ENCODE data around the gene UBE2K.
"Not testable (repeated sequence)": the region's sequence is repeated elsewhere in the genome, so short reads cannot be mapped to it uniquely, and the experiment has no call there.

UBE2K gene

DNA sequence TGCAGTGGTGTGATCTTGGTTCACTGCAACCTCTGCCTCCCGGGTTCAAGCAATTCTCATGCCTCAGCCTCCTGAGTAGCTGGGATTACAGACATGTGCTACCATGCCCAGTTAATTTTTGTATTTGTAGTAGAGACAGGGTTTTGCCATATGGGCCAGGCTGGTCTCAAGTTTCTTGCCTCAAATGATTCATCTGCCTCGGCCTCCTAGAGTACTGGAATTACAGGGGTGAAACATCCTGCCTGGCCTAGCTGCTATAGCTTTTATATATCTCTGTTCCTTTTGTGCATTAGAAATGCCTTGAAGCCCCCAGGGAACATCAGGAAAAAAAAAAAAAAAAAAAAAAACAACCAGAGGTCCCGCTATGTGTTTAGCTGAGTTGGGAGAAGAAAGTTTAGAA, 34.8 kb downstream of the UBE2K start:
- no peak for DNase-seq

DNA sequence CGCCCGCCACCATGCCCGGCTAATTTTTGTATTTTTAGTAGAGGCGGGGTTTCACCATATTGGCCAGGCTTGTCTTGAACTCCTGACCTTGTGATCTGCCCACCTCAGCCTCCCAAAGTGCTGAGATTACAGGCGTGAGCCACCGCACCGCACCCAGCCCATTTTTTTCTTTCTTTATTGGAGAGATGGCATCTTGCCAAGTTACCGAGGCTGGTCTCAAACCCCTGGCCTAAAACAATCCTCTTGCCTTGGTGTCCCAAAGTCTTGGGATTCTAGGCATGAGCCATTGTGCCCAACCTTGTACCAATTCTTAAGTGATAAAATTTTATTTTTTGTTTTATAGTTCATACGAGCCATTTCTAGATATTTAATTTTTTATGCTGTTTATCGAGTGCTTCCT, 41.7 kb downstream of the UBE2K start:
- not testable (repeated sequence) for DNase-seq

DNA sequence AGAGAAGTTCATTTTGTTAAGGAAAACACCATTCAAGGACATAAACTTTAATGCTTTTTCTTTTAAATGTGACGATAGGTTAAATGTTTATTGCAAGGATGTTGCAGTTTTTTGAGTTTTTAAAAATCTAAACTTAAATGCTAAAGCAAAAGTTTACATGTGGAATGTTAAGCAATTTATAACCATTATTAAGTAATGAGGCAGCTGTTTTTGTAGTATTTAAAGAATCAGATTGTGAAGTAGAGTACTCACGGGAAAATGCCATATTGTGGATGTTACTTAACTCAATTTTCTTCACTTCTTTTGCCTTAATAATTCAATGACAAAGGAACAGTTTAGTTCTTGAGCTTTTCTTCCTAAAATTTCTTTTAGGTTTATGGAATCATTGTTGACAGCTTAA, 43.5 kb downstream of the UBE2K start:
- DNase-seq = no peak

DNA sequence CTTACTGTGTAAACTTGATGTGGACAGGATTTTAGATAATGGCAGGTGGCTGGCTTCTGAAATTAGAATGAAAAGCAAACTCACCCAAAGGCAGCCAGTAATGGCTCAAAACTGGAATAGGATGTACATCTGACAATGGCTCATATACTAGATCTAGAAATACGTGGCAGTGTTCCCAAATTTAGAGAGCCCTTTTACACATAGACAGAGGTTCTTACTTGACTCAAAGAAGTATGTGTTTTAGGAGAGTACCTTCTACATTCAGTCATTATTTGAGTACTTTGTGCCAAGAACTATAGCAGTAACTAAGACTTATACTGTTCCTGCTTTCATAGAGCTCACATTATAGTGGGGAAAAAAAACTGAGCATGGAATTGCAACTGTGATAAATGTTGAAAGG, 48.0 kb downstream of the UBE2K start:
- DNase-seq = no peak

DNA sequence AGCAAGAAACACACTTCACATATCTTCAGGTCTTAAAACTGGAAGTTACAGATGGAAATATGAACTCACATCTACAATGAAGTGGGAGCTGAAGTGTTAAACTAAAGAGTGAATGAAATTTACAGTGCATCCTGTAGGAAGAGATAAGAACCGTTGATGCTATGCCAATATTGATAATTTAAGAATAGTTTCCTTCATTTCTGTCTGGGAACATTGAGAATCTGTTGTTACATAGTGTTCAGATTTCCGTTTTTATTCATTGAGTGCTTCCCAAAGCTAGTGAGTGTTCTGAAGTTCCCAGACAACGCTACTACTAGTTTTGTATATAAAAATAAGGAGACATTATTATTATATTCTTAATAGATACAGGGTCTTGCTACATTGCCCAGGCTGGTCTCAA, 52.3 kb downstream of the UBE2K start:
- no peak for DNase-seq

DNA sequence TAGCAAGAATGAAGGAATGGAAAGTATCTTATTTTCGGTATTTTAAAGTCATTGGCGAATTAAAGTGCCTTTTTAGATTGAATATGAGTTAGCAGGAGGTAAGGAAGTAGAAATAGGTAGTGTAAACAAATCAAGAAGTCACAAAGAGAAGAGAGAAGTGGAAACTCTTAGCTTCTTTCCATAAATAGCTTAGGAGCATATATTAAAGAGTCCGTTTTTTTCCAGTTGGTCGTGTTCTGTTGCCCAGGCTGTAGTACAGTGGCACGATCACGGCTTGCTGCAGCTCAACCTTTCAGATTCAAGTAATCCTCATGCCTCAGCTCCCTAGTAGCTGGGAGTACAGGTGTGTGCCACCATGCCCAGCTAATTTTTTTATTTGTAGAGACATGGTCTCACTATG, 56.4 kb downstream of the UBE2K start:
- DNase-seq = no peak

DNA sequence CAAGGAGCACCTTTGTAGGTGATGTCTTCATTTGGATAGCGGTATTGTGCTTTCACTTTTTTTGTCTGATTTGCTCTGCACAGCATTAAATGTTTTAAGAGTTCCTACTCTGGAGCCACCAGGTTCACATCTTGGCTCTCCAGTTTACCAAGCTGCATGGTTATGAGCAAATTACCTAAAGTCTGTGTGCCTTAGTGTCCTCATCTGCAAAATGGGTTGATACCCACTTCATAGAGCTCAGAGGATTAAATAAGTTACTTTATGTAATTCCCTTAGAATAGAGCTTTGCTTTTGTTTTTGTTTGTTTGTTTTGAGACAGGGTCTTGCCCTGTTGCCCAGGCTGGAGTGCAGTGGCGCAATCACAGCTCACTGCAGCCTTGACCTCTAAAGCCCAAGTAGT, 58.2 kb downstream of the UBE2K start:
- no peak for DNase-seq

DNA sequence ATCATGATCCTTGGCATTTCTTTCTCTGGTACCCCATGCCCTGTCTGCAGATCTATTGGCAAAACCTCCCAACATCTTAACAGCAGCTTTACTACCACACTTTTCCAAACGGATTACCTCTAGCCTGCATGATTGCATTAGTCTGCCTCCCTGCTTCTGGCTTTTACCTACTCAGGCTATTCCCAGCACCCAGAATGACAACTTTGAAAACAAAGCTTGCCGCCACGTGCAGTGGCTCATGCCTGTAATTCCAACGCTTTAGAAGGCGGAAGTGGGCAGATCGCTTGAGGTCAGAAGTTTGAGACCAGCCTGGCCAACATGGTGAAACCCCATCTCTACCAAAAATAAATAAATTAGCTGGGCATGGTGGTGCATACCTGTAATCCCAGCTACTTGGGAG, 60.2 kb downstream of the UBE2K start:
- DNase-seq = no peak

DNA sequence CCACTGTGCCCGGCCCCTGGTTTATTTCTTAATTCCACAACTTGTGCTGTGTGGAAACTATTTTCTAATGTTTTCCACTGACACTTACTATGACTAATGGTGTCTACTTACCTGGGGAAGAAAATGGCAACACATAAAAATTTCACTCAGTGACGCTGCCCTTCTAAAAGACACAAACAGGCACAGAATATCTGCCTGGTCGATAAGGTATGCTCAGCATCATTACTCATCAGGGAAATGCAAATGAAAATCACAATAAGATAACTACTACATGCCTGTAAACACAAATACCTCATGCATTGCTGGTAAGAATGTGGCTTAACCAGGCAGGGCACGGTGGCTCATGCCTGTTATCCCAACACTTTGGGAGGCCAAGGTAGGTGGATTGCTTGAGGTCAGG, 61.6 kb downstream of the UBE2K start:
- DNase-seq = no peak

DNA sequence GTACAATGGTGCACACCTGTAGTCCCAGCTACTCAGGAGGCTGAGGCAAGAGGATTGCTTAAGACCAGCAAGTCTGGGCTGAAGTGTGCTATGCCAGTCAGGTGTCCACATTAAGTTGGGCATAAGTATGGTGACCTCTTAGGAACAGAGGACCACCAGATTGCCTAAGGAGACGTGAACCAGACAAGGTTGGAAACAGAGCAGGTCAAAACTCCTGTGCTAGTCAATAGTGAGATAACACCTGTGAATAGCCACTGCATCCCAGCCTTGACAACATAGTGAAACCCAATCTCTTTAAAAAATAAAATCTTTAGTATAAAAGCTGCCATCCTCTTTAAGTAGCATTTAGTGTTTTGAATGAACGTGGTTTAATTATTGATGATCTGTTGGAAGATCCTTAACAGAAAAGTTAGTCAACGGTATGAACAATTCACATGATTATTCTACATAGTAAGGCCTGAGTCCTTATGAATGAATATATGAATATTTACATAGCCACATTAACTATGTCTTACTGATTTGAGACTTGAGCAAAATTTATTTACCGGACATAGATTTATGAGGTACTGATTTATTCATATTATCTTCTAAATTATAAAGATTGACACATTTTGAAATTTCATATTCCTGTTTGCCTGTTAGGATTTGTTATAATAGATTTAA, 63.2 kb downstream of the UBE2K start:
- no peak for DNase-seq

DNA sequence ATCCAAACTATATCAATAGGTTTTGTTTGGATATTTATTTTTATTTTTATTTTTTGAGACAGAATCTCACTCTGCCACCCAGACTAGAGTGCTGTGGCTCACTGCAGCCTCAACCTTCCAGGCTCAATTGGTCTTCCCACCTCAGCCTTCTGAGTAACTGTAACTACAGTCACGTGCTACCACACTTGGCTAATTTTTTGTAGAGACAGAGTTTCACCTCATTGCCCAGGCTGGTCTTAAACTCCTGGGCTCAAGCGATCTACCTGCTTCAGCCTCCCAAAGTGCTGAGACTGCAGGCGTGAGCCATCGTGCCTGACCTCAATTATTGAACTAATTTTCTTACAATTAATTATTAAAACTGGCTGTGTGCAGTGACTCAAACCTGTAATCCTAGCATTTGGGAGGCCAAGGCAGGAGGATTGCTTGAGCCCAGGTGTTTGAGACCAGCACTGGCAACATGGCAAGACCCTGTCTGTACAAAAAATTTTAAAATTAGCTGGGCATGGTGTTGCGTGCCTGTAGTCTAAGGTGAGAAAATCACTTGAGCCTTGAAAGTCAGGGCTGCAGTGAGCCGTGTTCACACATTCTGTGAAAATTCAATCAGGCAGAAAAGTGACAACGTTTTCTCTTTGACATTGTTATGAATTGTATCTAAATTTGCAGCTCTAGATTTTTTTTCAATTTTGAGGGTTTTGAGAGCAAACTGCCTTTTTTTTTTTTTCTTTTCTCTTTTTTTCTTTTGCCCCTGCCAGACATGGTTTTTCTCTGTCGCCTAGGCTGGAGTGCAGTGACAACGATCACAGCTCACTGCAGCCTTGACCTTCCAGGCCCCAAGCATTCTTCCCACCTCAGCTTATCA, 66.0 kb downstream of the UBE2K start:
- DNase-seq = no peak

DNA sequence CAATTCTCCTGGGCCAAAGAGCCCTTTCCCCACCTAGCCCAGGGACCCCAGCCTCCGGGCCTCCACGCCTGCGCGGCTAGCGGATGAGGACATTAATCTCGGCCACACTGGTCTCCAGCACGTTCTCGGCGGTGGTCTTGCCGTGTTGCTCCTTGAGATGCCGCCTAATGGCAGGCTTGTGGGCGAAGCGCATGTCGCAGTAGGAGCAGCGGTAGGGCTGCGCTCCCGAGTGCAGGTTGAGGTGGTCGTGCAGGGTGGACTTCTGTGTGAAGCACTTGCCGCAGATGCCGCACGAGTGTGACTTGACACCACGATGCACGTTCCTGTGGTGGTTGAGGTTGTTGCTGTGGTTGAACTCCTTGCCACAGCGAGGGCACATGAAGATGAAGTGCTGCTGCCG, 72.1 kb downstream of the UBE2K start:
- no peak for DNase-seq

DNA sequence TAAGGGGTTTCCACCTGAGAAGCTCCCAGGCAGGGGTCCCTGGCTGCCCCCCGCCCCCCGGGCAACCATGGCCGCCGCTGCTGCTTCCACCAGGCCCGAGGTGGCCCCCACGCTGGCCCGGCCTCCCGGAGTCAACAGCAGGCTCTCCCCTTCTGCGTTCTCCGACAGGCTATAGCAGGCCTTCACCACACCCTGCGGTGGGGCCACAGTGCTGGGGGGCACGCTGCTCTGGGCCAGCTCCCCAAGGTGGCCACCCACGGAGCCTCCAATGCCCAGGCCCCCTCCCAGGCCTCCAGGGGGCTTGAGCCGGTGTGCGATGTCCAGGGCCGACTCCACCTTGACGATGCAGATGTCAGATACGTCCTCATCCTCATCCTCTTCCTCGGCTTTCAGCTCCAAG, 72.5 kb downstream of the UBE2K start:
- DNase-seq = no peak

DNA sequence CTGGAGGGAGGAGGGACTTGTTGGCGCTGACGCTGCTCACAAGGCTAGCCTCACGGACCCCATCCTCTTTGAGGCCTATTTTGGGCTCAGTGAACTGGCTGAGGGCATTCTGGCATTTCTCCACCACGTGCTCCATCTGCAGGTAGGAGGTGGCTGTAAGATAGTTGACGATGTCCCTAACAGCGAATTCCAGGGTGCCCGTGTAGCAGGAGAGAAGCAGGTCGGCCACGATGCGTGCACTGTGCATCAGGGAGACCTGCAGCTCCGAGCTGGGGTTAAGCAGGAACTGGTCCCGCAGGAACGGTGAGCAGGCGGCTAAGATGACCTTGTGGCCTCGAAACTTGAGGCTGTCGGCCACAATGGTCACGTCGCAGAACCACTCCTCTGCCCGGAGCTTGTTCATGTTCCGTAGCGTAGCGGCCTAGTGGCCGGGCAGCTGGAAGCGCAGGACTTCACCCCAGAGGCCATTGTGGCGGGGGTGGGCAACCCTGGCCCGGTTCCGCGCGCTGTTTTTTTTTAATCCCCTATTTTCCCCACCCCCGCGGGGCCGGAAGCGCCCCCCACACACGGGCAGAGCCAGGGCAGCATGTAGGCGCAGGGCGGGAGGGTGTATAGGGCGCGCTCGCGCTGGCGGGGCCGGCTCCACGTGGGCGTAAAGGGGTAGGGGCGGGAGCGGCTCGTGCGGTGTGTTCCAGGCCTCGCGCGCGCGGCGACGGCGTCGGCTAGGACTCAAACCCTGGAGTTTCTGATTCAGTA, 73.2 kb downstream of the UBE2K start:
- no peak for DNase-seq

DNA sequence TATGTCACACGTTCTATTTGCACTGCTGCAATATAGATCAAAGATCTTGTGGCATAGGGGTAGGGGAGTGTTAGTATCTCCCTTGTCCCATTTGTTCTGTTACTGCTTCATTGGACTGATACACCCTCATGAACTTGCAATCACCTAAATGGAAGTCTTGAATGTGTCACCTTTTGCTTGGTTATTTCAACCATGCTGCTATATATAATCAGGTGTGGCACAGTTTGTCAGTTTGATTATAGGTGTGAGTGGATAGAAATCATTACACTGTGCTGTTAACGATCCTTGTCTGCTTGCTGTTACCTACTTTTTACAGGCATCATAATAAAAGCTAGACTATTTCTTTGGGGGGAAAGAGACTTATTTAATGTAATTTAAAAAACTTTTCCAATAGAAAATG, 84.1 kb downstream of the UBE2K start:
- not testable (repeated sequence) for DNase-seq

DNA sequence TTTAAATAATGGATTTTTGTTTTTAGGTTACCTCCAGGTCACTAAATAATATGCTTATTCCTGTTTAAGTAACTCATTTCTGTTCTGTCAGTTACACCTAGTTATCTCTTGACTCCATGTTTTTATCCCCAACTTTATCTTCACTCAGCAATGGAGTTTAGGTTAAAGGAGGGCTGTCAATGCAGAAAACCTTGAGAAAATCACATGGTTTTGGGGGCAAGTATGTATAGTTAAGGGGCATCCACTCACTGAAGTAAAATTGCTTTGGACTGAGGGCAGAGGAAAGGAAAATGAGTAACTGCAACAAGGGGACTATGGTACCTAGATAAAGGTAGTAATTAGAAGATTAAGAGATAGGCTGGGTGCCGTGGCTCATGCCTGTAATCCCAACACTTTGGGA, 87.1 kb downstream of the UBE2K start:
- no peak for DNase-seq

DNA sequence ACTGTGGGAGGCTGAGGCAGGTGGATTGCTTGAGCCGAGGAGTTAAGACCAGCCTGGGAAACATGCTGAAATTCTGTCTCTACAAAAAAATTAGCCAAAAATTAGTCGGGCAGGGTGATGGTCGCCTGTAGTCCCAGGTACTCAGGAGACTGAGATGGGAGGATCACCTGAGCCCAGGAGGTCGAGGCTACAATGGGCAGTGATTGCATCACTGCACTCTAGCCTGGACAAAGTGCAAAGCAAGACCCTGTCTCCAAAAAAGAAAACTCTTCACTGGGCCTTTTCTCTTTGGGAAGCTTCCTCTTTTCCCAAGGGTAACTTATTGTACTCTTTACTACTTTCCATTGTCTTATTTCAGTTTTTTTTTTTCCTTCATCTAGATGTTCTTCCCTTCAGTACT, 88.9 kb downstream of the UBE2K start:
- DNase-seq = no peak

DNA sequence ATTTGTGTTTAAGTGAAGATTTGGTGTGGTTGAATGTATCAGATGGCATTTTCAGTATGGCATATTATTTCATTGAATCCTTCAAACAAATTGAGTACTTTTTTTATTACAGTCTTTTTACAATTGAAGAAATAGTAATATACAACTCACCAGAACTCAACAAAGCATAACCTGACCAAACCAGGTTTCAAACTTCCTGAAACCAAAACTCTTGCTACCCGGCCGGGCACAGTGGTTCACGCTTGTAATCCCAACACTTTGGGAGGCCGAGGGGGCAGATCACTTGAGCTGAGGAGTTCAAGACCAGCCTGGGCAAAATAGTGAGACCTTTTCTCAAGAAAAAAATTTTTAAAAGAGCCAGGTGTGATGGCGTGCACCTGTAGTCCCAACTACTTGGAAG, 94.2 kb downstream of the UBE2K start:
- no peak for DNase-seq

DNA sequence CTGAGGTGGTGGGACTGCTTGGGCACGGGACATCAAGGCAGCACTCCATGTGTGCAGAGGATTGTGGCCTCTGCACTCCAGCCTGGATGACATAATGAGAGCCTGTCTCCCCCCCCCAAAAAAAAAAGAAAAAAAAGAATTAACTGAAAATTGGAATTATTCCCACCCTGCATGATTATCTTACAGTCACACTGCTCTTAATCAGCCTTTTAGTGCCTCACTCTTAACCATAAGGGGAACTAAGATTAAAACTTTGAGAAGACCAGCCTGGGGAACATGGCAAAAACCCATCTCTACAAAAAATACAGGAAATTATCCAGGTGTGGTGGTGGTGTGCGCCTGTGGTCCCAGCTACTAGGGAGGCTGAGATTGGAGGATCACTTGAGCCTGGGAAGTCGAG, 94.6 kb downstream of the UBE2K start:
- no peak for DNase-seq

DNA sequence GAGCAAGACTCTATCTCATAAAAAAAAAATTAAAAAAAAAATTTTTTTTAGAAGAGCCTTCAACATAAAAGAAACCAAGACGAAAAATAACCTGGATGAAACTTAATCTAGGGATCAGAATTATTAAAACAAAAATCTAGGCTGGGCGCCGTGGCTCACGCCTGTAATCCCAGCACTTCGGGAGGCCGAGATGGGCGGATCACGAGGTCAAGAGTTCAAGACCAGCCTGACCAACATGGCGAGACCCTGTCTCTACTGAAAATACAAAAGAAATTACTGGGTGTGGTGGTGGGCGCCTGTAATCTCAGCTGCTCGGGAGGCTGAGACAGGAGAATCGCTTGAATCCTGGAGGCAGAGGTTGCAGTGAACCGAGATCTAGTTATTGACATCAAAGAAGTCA, 95.0 kb downstream of the UBE2K start:
- DNase-seq = not testable (repeated sequence)

DNA sequence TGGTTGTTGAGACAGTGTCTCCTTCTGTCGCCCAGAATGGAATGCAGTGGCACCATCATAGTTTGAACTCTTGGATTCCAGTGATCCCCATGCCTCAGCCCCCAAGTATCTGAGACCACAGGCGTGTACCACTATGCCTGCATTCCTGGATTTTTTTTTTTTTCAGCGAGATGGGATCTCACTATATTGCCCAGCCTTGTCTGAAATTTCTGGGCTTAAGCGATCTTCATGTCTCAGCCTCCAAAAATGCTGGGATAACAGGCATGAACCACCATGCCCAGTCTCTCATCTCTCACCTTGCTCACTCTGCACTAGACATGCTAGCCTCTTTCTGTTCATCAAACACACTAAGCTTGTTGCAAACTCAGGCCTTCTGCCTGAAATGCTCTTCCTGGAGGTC, 104.1 kb downstream of the UBE2K start:
- DNase-seq = no peak

DNA sequence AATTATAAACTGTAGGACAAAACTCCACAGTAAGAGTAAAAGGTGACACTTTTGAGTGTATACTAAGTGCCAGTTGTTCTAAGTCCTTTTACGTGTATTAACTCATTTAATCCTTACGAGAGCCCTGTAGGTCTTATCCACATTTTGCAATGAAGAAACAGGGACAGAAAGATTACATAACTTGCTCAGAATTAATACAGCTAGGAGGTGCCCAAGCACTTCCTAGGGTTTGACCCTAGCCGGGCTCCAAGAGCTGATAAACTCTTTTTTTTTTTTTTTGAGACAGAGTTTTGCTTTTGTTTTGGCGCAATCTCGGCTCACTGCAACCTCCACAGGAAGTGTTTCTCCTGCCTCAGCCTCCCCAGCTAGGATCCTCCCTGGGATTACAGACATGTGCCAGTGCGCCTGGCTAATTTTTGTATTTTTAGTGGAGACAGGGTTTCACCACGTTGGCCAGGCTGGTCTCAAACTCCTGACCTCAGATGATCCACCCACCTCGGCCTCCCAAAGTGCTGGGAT, 110.4 kb downstream of the UBE2K start:
- no peak for DNase-seq

DNA sequence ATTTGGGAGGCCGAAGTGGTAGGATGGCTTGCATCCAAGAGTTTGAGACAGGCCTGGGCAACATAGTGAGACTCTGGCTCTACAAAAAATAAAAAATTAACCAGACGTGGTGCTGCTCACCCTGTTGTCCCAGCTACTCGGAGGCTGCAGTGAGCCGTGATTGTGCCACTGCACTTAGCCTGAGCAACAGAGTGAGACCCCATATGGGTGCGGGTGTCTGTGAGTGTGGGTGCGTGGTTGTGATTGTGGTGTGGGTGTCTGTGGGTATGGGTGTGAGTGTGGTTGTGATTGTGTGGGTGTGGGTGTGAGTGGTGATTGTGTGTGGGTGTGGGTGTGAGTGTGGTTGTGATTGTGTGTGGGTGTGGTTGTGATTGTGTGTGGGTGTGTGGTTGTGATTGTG, 114.6 kb downstream of the UBE2K start:
- no peak for DNase-seq

DNA sequence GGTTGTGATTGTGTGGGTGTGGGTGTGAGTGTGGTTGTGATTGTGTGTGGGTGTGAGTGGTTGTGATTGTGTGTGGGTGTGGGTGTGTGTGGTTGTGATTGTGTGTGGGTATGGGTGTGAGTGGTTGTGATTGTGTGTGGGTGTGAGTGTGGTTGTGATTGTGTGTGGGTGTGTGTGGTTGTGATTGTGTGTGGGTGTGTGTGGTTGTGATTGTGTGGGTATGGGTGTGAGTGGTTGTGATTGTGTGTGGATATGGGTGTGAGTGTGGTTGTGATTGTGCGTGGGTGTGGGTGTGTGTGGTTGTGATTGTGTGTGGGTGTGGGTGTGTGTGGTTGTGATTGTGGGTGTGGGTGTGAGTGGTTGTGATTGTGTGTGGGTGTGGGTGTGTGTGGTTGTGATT, 115.1 kb downstream of the UBE2K start:
- DNase-seq = not testable (repeated sequence)
